HepG2 (cell line): ENCODE results near the gene CARMIL3. TPM values are rescaled to one million over a fixed set of nuclear protein-coding genes. Genes with fewer than 3 reads are reported as not detected.

Experiments
- ATAC-seq: fragments of 200-7000 bp; cut with Tn5 transposase; 3 replicates; pipeline ENCODE4 v1.9.1; 2020; ENCODE audit warnings: mild to moderate bottlenecking, moderate library complexity
- BruUV-seq: library from RNA; stranded (reverse); fragments of 400-500 nt; replicated peaks from 2 replicates; lab custom pipeline; 2021; lab: Mats Ljungman, UMichigan
- CTCF ChIA-PET: fragments of 300-600 bp; formaldehyde crosslinking; extraction: SDS; loops from one replicate; lab custom pipeline; 2021; ENCODE audit warnings: low total read pairs, inconsistent platforms, low intra/inter-chr PET ratio; lab: Yijun Ruan, JAX
- POLR2A ChIA-PET: fragments of 350-600 bp; sonication (Branson Sonifier 250); formaldehyde crosslinking; loops from one replicate; lab custom pipeline; 2020; ENCODE audit warnings: antibody characterized with exemption, inconsistent platforms; lab: Yijun Ruan, JAX
- DNase-seq: peaks from one replicate; pipeline ENCODE4 v3.0.0-alpha.2; 2015; ENCODE audit warnings: low spot score
- FAIRE-seq: peaks from 3 replicates; lab custom pipeline; 2011; peaks lifted over from hg19 to GRCh38; lab: Jason Lieb, UNC
- H2AFZ ChIP-seq: one replicate; pipeline ENCODE4 v1.6.1; 2011; ENCODE audit warnings: low read length, inconsistent platforms
- H3K27ac ChIP-seq: fragments of 300-600 bp; 3 replicates; pipeline ENCODE4 v1.8.0; 2011; ENCODE audit warnings: mixed run types, mild to moderate bottlenecking, mixed read lengths, low read length, inconsistent platforms; ENCODE audit not compliant: insufficient read depth; ENCODE audit errors: extremely low read length
- H3K27me3 ChIP-seq, 2 experiments: fragments of 200-600 bp in 1 of 2; 2 replicates in 1 of 2; 3 replicates in 1 of 2; pipeline versions ENCODE4 v1.6.0 to v1.8.0; 2011; ENCODE audit warnings: low read length in 2 of 2, mild to moderate bottlenecking in 2 of 2, moderate library complexity in 2 of 2, inconsistent platforms in 1 of 2; ENCODE audit not compliant: insufficient read depth in 2 of 2, control insufficient read depth in 1 of 2
- H3K36me3 ChIP-seq, 2 experiments: fragments of 200-600 bp in 1 of 2; replicated peaks in 1 of 2; 2 replicates in 1 of 2; 3 replicates in 1 of 2; pipeline versions ENCODE4 v1.5.1 to v1.8.0; 2011; ENCODE audit warnings: low read length in 2 of 2, inconsistent platforms in 1 of 2; ENCODE audit not compliant: insufficient read depth in 2 of 2, control insufficient read depth in 1 of 2
- H3K4me1 ChIP-seq: 2 replicates; pipeline ENCODE4 v1.5.1; 2012; ENCODE audit warnings: low read length, inconsistent platforms; ENCODE audit not compliant: insufficient read depth
- H3K4me2 ChIP-seq: 2 replicates; pipeline ENCODE4 v1.6.0; 2011; ENCODE audit warnings: low read depth, low read length, inconsistent platforms
- H3K4me3 ChIP-seq, 3 experiments: fragments of 200-600 bp in 1 of 3; sonication (generic), shearing (Covaris generic) in 1 of 3; replicated peaks in 1 of 3; 2 replicates each; pipeline ENCODE4 v1.5.1; 2011 to 2016; ENCODE audit warnings: low read length in 3 of 3, inconsistent platforms in 2 of 3, low read depth in 2 of 3, mild to moderate bottlenecking in 2 of 3, control low read depth in 1 of 3, mixed read lengths in 1 of 3; ENCODE audit not compliant: insufficient read depth in 1 of 3
- H3K79me2 ChIP-seq: one replicate; pipeline ENCODE4 v1.6.1; 2011; ENCODE audit warnings: low read length, inconsistent platforms; ENCODE audit not compliant: insufficient read depth
- H3K9ac ChIP-seq: 2 replicates; pipeline ENCODE4 v1.6.0; 2011; ENCODE audit warnings: mild to moderate bottlenecking, low read depth, low read length, inconsistent platforms; ENCODE audit not compliant: insufficient read depth
- H3K9me3 ChIP-seq: 2 replicates; pipeline ENCODE4 v1.5.1; 2012; ENCODE audit warnings: mild to moderate bottlenecking, low read length
- H4K20me1 ChIP-seq: 2 replicates; pipeline ENCODE4 v1.6.0; 2011; ENCODE audit warnings: inconsistent platforms, mild to moderate bottlenecking, low read length, moderate library complexity; ENCODE audit not compliant: insufficient read depth
- CHD2 ChIP-seq: IDR thresholded peaks from 2 replicates; pipeline ENCODE4 v1.6.1; 2011; ENCODE audit warnings: low read depth, low read length, improper control_type of control experiment
- FOXC1 ChIP-seq: sonication (generic); formaldehyde crosslinking; IDR thresholded peaks from 2 replicates; pipeline ENCODE4 v1.8.0; 2022; ENCODE audit warnings: mild to moderate bottlenecking, missing genetic modification reagents, borderline replicate concordance
- GATA4 ChIP-seq: sonication (generic); IDR thresholded peaks from 2 replicates; pipeline ENCODE4 v1.6.1; 2016; ENCODE audit warnings: antibody characterized with exemption, low read depth, borderline replicate concordance
- HCFC1 ChIP-seq: fragments of 150-350 bp; IDR thresholded peaks from 2 replicates; pipeline ENCODE4 v1.6.1; 2014; ENCODE audit warnings: low read depth, low read length
- HIVEP1 ChIP-seq: sonication (generic); formaldehyde crosslinking; IDR thresholded peaks from 2 replicates; pipeline ENCODE4 v1.4.0; 2020; ENCODE audit warnings: mild to moderate bottlenecking, missing genetic modification reagents
- HOXA7 ChIP-seq: sonication (generic); formaldehyde crosslinking; IDR thresholded peaks from 2 replicates; pipeline ENCODE4 v1.8.1; 2022; ENCODE audit warnings: mild to moderate bottlenecking, missing genetic modification reagents, moderate library complexity
- MTA3 ChIP-seq: sonication (generic); formaldehyde crosslinking; IDR thresholded peaks from 2 replicates; pipeline ENCODE4 v1.4.0; 2020; ENCODE audit warnings: missing genetic modification reagents
- SALL2 ChIP-seq: sonication (generic); formaldehyde crosslinking; IDR thresholded peaks from 2 replicates; pipeline ENCODE4 v1.8.1; 2023; ENCODE audit warnings: mild to moderate bottlenecking, missing genetic modification reagents, inconsistent platforms
- ZBTB7A ChIP-seq: sonication (generic); formaldehyde crosslinking; IDR thresholded peaks from 2 replicates; pipeline ENCODE4 v1.8.0; 2022; ENCODE audit warnings: mild to moderate bottlenecking, missing genetic modification reagents
- ZC3H4 ChIP-seq: sonication (generic); formaldehyde crosslinking; IDR thresholded peaks from 2 replicates; pipeline ENCODE4 v1.4.0; 2020; ENCODE audit warnings: missing genetic modification reagents, borderline replicate concordance
- ZFP37 ChIP-seq: sonication (generic); formaldehyde crosslinking; IDR thresholded peaks from 2 replicates; pipeline ENCODE4 v1.4.0; 2020; ENCODE audit warnings: missing genetic modification reagents, borderline replicate concordance
- ZFP82 ChIP-seq: sonication (generic); formaldehyde crosslinking; IDR thresholded peaks from 2 replicates; pipeline ENCODE4 v1.5.1; 2020; ENCODE audit warnings: mild to moderate bottlenecking, missing genetic modification reagents, borderline replicate concordance
- ZHX2 ChIP-seq, 2 experiments: sonication (generic) in 1 of 2; formaldehyde crosslinking in 1 of 2; IDR thresholded peaks; 2 replicates each; pipeline versions ENCODE4 v1.6.1 to v1.9.0; 2014 to 2022; ENCODE audit warnings: antibody characterized with exemption in 1 of 2, borderline replicate concordance in 1 of 2, inconsistent platforms in 1 of 2, low read depth in 1 of 2, missing genetic modification reagents in 1 of 2
- ZNF10 ChIP-seq: sonication (generic); formaldehyde crosslinking; IDR thresholded peaks from 2 replicates; pipeline ENCODE4 v1.4.0; 2020; ENCODE audit warnings: mild to moderate bottlenecking, low read depth, missing genetic modification reagents, borderline replicate concordance
- ZNF501 ChIP-seq: sonication (generic); formaldehyde crosslinking; IDR thresholded peaks from 2 replicates; pipeline ENCODE4 v1.5.1; 2020; ENCODE audit warnings: mild to moderate bottlenecking, moderate library complexity, missing genetic modification reagents
- ZNF598 ChIP-seq: sonication (generic); formaldehyde crosslinking; IDR thresholded peaks from 2 replicates; pipeline ENCODE4 v1.5.1; 2020; ENCODE audit warnings: mild to moderate bottlenecking, missing genetic modification reagents, borderline replicate concordance
- ZNF720 ChIP-seq: sonication (generic); formaldehyde crosslinking; IDR thresholded peaks from 2 replicates; pipeline ENCODE4 v1.4.0; 2020; ENCODE audit warnings: missing genetic modification reagents
- ZNF768 ChIP-seq: sonication (generic); formaldehyde crosslinking; IDR thresholded peaks from 2 replicates; pipeline ENCODE4 v1.4.0; 2020; ENCODE audit warnings: missing genetic modification reagents
- ZNF781 ChIP-seq: sonication (generic); formaldehyde crosslinking; IDR thresholded peaks from 2 replicates; pipeline ENCODE4 v1.5.1; 2020; ENCODE audit warnings: borderline replicate concordance, mild to moderate bottlenecking, missing genetic modification reagents; ENCODE audit errors: not compliant biosample characterization
- WGBS: methylation state at CpG from one replicate; pipeline ENCODE4 v1.1.6; 2017; ENCODE audit warnings: low lambda C conversion rate; 5-methylcytosine and 5-hydroxymethylcytosine counted together
- in situ Hi-C: cut with HindIII; loops from 2 replicates; pipeline ENCODE4 v1.10.0; 2017; ENCODE audit warnings: low pct_unique_long_range_greater_than_20kb; ENCODE audit not compliant: extremely low pct_ligation_motif_present
- intact Hi-C: fragments of 100-400 bp; cut with micrococcal nuclease; formaldehyde crosslinking; loops from one replicate; pipeline ENCODE4 v1.10.0; 2022; ENCODE audit not compliant: unreplicated experiment
- polyA plus RNA-seq, 8 experiments: library from polyadenylated mRNA; depleted of rRNA in 3 of 8; stranded (reverse) in 7 of 8; unstranded in 1 of 8; fragments of >200 nt; fragmentation: Illumina TruSeq in 4 of 8; extraction: Trizol in 4 of 8; gene quantifications; 2 replicates each; pipeline versions ENCODE4 v1.2.1 to v1.2.3, GENCODE V29; 2011 to 2016; ENCODE audit warnings: low read depth in 4 of 8, missing spikeins in 1 of 8, mixed read lengths in 1 of 8; ENCODE audit not compliant: insufficient read depth in 1 of 8
- total RNA-seq, 5 experiments: library from RNA; depleted of rRNA; stranded (reverse); fragments of >200 nt; fragmentation: Illumina TruSeq; extraction: Trizol; gene quantifications; 2 replicates each; pipeline ENCODE4 v1.2.3, GENCODE V29; 2016; ENCODE audit warnings: low read depth in 1 of 5

Gene CARMIL3
- total and polyA plus RNA-seq, 2 of the 13 experiments (the other 11 are each of a cell fraction or from before 2014, with no cell fraction given) = 0.27 to 0.55 TPM

- Histone ChIP-seq H3K36me3 (no peaks in the 10 kb centered on the region), H3K4me3 (no peak overlapping the region), H2AFZ (no peak overlapping the region), H3K9me3 (no peaks in the 10 kb centered on the region), H3K9ac (no peak overlapping the region), H3K4me1 (peaks cover 26% of the 10 kb centered on the region), H3K27ac (no peak overlapping the region), H4K20me1 (no peaks in the 10 kb centered on the region), H3K79me2 (no peaks in the 10 kb centered on the region), H3K27me3 (peaks cover 19 to 79% of the 10 kb centered on the region in 2 experiments), H3K4me2 (no peak overlapping the region)
- no peak for FAIRE-seq
- intact Hi-C loops = no loop called here
- peak; percentile 4; the same call in 2 of the 3 replicates for ATAC-seq
- no peak for DNase-seq
- 67% methylated on average over 5 of the region's 5 CpGs for WGBS
- POLR2A ChIA-PET = interaction anchor here (1.0 to 4.9 kb wide), 13 partner anchors 8 to 189 kb away, joined by 3 to 131 read pairs (median 11); partner anchors contain the start of genes CARMIL3, CHMP4A, DCAF11 and NRL
- BruUV-seq = no TSS peak
- CTCF ChIA-PET = interaction anchor here (1.3 kb wide), 1 partner anchor 8 kb away, joined by 3 read pairs; no protein-coding TSS in a partner anchor
- in situ Hi-C loops = no loop called here
- no peak for TF ChIP-seq FOXC1 (CRISPR knock-in tag)
- TF ChIP-seq ZC3H4 (CRISPR knock-in tag) = no peak
- no peak for TF ChIP-seq ZBTB7A (CRISPR knock-in tag)
- TF ChIP-seq HCFC1 = no peak
- TF ChIP-seq ZNF720 = no peak
- peak; percentile 20; the same call in 1 of the 2 replicates for TF ChIP-seq HOXA7 (CRISPR knock-in tag)
- TF ChIP-seq ZNF781 = no peak
- TF ChIP-seq ZHX2 (IDR thresholded peaks at IDR 0.05; ENCODE audit: low read depth) = no peak
- TF ChIP-seq ZHX2 (CRISPR knock-in tag; IDR thresholded peaks at IDR 0.05; ENCODE audit: borderline replicate concordance) = no peak
- TF ChIP-seq GATA4 = no peak
- TF ChIP-seq MTA3 = no peak
- TF ChIP-seq ZNF501 = no peak
- no peak for TF ChIP-seq SALL2 (CRISPR knock-in tag)
- TF ChIP-seq CHD2 = no peak
- TF ChIP-seq ZNF598 (CRISPR knock-in tag) = 0 out of 2 replicates have a peak, but pooled peaks have one; percentile 1
- no peak for TF ChIP-seq HIVEP1 (CRISPR knock-in tag)
- no peak for TF ChIP-seq ZFP37
- no peak for TF ChIP-seq ZFP82 (CRISPR knock-in tag)
- 0 out of 2 replicates have a peak, but pooled peaks have one; percentile 32 for TF ChIP-seq ZNF10 (CRISPR knock-in tag)
- peak; percentile 56; the same call in 1 of the 2 replicates for TF ChIP-seq ZNF768 (CRISPR knock-in tag)
These were observed 30.7 kb downstream of the CARMIL3 start for GRCh38 chr14:24082411-24083080.
